ENCODE data around the gene PRPF31. TPM values are rescaled to one million over a fixed set of nuclear protein-coding genes. Genes with fewer than 3 reads are reported as not detected.

The PRPF31 gene
- total and polyA plus RNA-seq, 2 of the 13 experiments (the other 11 are each of a cell fraction or from before 2014, with no cell fraction given), result 23.8 to 63.8 TPM

- no peak for TF ChIP-seq ZNF101 (CRISPR knock-in tag; IDR thresholded peaks at IDR 0.05; ENCODE audit: borderline replicate concordance, low read depth)
- no peak for TF ChIP-seq CENPX (CRISPR knock-in tag; IDR thresholded peaks at IDR 0.05)
- no peak for TF ChIP-seq ZSCAN5A (CRISPR knock-in tag; IDR thresholded peaks at IDR 0.05; ENCODE audit: borderline replicate concordance)
- TF ChIP-seq ZBTB20 (CRISPR knock-in tag; IDR thresholded peaks at IDR 0.05; ENCODE audit: borderline replicate concordance, low read depth), result no peak
- TF ChIP-seq ZNF816 (CRISPR knock-in tag; IDR thresholded peaks at IDR 0.05; ENCODE audit: borderline replicate concordance), result no peak
- no peak for TF ChIP-seq FOXJ3 (CRISPR knock-in tag; IDR thresholded peaks at IDR 0.05; ENCODE audit: borderline replicate concordance)
- TF ChIP-seq NPAS2 (CRISPR knock-in tag; IDR thresholded peaks at IDR 0.05; ENCODE audit: borderline replicate concordance), result no peak
- TF ChIP-seq ZFP62 (CRISPR knock-in tag; IDR thresholded peaks at IDR 0.05), result no peak
- TF ChIP-seq, protein P1, sequence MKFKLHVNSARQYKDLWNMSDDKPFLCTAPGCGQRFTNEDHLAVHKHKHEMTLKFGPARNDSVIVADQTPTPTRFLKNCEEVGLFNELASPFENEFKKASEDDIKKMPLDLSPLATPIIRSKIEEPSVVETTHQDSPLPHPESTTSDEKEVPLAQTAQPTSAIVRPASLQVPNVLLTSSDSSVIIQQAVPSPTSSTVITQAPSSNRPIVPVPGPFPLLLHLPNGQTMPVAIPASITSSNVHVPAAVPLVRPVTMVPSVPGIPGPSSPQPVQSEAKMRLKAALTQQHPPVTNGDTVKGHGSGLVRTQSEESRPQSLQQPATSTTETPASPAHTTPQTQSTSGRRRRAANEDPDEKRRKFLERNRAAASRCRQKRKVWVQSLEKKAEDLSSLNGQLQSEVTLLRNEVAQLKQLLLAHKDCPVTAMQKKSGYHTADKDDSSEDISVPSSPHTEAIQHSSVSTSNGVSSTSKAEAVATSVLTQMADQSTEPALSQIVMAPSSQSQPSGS (CRISPR knock-in tag; IDR thresholded peaks at IDR 0.05), result no peak
- TF ChIP-seq, protein P2, sequence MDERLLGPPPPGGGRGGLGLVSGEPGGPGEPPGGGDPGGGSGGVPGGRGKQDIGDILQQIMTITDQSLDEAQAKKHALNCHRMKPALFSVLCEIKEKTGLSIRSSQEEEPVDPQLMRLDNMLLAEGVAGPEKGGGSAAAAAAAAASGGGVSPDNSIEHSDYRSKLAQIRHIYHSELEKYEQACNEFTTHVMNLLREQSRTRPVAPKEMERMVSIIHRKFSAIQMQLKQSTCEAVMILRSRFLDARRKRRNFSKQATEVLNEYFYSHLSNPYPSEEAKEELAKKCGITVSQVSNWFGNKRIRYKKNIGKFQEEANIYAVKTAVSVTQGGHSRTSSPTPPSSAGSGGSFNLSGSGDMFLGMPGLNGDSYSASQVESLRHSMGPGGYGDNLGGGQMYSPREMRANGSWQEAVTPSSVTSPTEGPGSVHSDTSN (CRISPR knock-in tag; IDR thresholded peaks at IDR 0.05), result no peak
- no peak for TF ChIP-seq KAT2B (IDR thresholded peaks at IDR 0.05; ENCODE audit: borderline replicate concordance, low read depth, low read length)
- TF ChIP-seq TBX3 (IDR thresholded peaks at IDR 0.05; ENCODE audit: borderline replicate concordance), result no peak
- TF ChIP-seq, protein P3, sequence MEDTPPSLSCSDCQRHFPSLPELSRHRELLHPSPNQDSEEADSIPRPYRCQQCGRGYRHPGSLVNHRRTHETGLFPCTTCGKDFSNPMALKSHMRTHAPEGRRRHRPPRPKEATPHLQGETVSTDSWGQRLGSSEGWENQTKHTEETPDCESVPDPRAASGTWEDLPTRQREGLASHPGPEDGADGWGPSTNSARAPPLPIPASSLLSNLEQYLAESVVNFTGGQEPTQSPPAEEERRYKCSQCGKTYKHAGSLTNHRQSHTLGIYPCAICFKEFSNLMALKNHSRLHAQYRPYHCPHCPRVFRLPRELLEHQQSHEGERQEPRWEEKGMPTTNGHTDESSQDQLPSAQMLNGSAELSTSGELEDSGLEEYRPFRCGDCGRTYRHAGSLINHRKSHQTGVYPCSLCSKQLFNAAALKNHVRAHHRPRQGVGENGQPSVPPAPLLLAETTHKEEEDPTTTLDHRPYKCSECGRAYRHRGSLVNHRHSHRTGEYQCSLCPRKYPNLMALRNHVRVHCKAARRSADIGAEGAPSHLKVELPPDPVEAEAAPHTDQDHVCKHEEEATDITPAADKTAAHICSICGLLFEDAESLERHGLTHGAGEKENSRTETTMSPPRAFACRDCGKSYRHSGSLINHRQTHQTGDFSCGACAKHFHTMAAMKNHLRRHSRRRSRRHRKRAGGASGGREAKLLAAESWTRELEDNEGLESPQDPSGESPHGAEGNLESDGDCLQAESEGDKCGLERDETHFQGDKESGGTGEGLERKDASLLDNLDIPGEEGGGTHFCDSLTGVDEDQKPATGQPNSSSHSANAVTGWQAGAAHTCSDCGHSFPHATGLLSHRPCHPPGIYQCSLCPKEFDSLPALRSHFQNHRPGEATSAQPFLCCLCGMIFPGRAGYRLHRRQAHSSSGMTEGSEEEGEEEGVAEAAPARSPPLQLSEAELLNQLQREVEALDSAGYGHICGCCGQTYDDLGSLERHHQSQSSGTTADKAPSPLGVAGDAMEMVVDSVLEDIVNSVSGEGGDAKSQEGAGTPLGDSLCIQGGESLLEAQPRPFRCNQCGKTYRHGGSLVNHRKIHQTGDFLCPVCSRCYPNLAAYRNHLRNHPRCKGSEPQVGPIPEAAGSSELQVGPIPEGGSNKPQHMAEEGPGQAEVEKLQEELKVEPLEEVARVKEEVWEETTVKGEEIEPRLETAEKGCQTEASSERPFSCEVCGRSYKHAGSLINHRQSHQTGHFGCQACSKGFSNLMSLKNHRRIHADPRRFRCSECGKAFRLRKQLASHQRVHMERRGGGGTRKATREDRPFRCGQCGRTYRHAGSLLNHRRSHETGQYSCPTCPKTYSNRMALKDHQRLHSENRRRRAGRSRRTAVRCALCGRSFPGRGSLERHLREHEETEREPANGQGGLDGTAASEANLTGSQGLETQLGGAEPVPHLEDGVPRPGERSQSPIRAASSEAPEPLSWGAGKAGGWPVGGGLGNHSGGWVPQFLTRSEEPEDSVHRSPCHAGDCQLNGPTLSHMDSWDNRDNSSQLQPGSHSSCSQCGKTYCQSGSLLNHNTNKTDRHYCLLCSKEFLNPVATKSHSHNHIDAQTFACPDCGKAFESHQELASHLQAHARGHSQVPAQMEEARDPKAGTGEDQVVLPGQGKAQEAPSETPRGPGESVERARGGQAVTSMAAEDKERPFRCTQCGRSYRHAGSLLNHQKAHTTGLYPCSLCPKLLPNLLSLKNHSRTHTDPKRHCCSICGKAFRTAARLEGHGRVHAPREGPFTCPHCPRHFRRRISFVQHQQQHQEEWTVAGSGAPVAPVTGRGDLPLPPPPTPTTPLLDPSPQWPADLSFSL (CRISPR knock-in tag; IDR thresholded peaks at IDR 0.05), result no peak
- no peak for TF ChIP-seq NFYB (CRISPR knock-in tag; IDR thresholded peaks at IDR 0.05)
- no peak for TF ChIP-seq SMYD3 (CRISPR knock-in tag; IDR thresholded peaks at IDR 0.05)
- no peak for TF ChIP-seq ZNF232 (CRISPR knock-in tag; IDR thresholded peaks at IDR 0.05; ENCODE audit: borderline replicate concordance)
- no peak for TF ChIP-seq MIER3 (CRISPR knock-in tag; IDR thresholded peaks at IDR 0.05; ENCODE audit: borderline replicate concordance)
- no peak for TF ChIP-seq ATF7-NPFF (CRISPR knock-in tag; IDR thresholded peaks at IDR 0.05; ENCODE audit: low read depth)
- no peak for TF ChIP-seq ZNF10 (CRISPR knock-in tag; IDR thresholded peaks at IDR 0.05; ENCODE audit: borderline replicate concordance, low read depth)
Observed at GRCh38 chr19:54168174-54168917, 52.8 kb downstream of the PRPF31 start (continued).
